HepG2 (cell line): ENCODE results near the gene SAP25.

ENCODE experiments used
- JUND ChIP-seq: sonication (generic); formaldehyde crosslinking; IDR thresholded peaks from 2 replicates; pipeline ENCODE4 v1.8.0; 2022; ENCODE audit warnings: mild to moderate bottlenecking, missing genetic modification reagents
- POLR2A ChIP-seq, 2 experiments: IDR thresholded peaks; 2 replicates each; pipeline ENCODE4 v1.6.1; 2011; ENCODE audit warnings: low read depth in 2 of 2, low read length in 2 of 2, mild to moderate bottlenecking in 1 of 2, moderate library complexity in 1 of 2; ENCODE audit not compliant: insufficient read depth in 1 of 2
- ZNF274 ChIP-seq: sonication (generic); formaldehyde crosslinking; IDR thresholded peaks from 2 replicates; pipeline ENCODE4 v1.5.1; 2020; ENCODE audit warnings: mild to moderate bottlenecking, missing genetic modification reagents

GRCh38 chr7:100588438-100588837 is 14.7 kb upstream of the SAP25 start:
- TF ChIP-seq ZNF274 (CRISPR knock-in tag) (no peak), JUND (CRISPR knock-in tag) (no peak), POLR2A (IDR thresholded peaks at IDR 0.05; ENCODE audit: insufficient read depth in 1 of 2, low read depth in 2 of 2, low read length in 2 of 2) (no peak)
